Endothelial cell of umbilical vein (primary cell): ENCODE data around the gene PRPS1. TPM values are rescaled to one million over a fixed set of nuclear protein-coding genes. Genes with fewer than 3 reads are reported as not detected.
"Not testable (repeated sequence)": the region's sequence is repeated elsewhere in the genome, so short reads cannot be mapped to it uniquely, and the experiment has no call there.

Experiments used
- BruUV-seq: library from RNA; stranded (reverse); fragments of 400-500 nt; replicated peaks from 2 replicates; lab custom pipeline; 2021; lab: Mats Ljungman, UMichigan
- CTCF ChIA-PET: fragments of 300-600, 350-600 bp; sonication (Branson Sonifier 250); formaldehyde crosslinking; loops from one replicate; lab custom pipeline; 2021; ENCODE audit warnings: antibody characterized with exemption, inconsistent platforms; lab: Charles Lee
- POLR2A ChIA-PET: fragments of 300-600, 350-600 bp; sonication (Branson Sonifier 250); formaldehyde crosslinking; loops from one replicate; lab custom pipeline; 2021; ENCODE audit warnings: antibody characterized with exemption, inconsistent platforms; lab: Charles Lee
- DNase-seq: peaks from one replicate; pipeline ENCODE4 v3.0.0-alpha.2; 2011; ENCODE audit warnings: low read depth, low spot score
- FAIRE-seq: peaks from 2 replicates; lab custom pipeline; 2011; peaks lifted over from hg19 to GRCh38; lab: Jason Lieb, UNC
- H2AFZ ChIP-seq: 2 replicates; pipeline ENCODE4 v1.6.0; 2012; ENCODE audit warnings: low read depth, low read length, control low read depth, inconsistent platforms
- H3K27ac ChIP-seq: 2 replicates; pipeline ENCODE4 v1.5.1; 2011; ENCODE audit warnings: low read depth, mild to moderate bottlenecking, control low read depth, low read length, moderate library complexity; ENCODE audit not compliant: insufficient read depth
- H3K27me3 ChIP-seq, 2 experiments: 2 replicates each; pipeline versions ENCODE4 v1.6.0 to v1.6.1; 2011; ENCODE audit warnings: low read length in 2 of 2, mixed read lengths in 1 of 2; ENCODE audit not compliant: control insufficient read depth in 2 of 2, insufficient read depth in 2 of 2
- H3K36me3 ChIP-seq, 2 experiments: 2 replicates in 1 of 2; 3 replicates in 1 of 2; pipeline ENCODE4 v1.5.1; 2011; ENCODE audit warnings: low read length in 2 of 2, mild to moderate bottlenecking in 1 of 2, moderate library complexity in 1 of 2; ENCODE audit not compliant: control insufficient read depth in 2 of 2, insufficient read depth in 2 of 2; ENCODE audit errors: extremely low read depth in 1 of 2
- H3K4me1 ChIP-seq: 3 replicates; pipeline ENCODE4 v1.5.1; 2011; ENCODE audit warnings: mild to moderate bottlenecking, low read length; ENCODE audit not compliant: control insufficient read depth, insufficient read depth; ENCODE audit errors: extremely low read depth
- H3K4me2 ChIP-seq: 2 replicates; pipeline ENCODE4 v1.6.1; 2011; ENCODE audit warnings: low read length, control low read depth, mixed read lengths; ENCODE audit not compliant: insufficient read depth
- H3K4me3 ChIP-seq, 3 experiments: fragments of 200-600 bp in 1 of 3; sonication (generic), shearing (Covaris generic) in 1 of 3; replicated peaks in 1 of 3; 2 replicates each; pipeline ENCODE4 v1.5.1; 2011 to 2016; ENCODE audit warnings: control low read depth in 3 of 3, low read length in 3 of 3, mild to moderate bottlenecking in 2 of 3, inconsistent platforms in 1 of 3, low read depth in 1 of 3, moderate library complexity in 1 of 3; ENCODE audit not compliant: insufficient read depth in 1 of 3
- H3K79me2 ChIP-seq: 2 replicates; pipeline ENCODE4 v1.6.0; 2012; ENCODE audit warnings: low read length, inconsistent platforms; ENCODE audit not compliant: control insufficient read depth, insufficient read depth
- H3K9ac ChIP-seq: replicated peaks from 2 replicates; pipeline ENCODE3; 2011; ENCODE audit warnings: low read length, control low read depth; ENCODE audit not compliant: insufficient read depth; ENCODE audit errors: extremely low read depth
- H3K9me1 ChIP-seq: replicated peaks from 3 replicates; pipeline ENCODE4 v1.6.0; 2011; ENCODE audit warnings: mild to moderate bottlenecking, low read length; ENCODE audit not compliant: control insufficient read depth, insufficient read depth; ENCODE audit errors: extremely low read depth
- H3K9me3 ChIP-seq: replicated peaks from 2 replicates; pipeline ENCODE4 v1.5.1; 2012; ENCODE audit warnings: low read length, inconsistent platforms; ENCODE audit not compliant: control insufficient read depth, insufficient read depth
- H4K20me1 ChIP-seq: replicated peaks from 2 replicates; pipeline ENCODE3; 2011; ENCODE audit warnings: mild to moderate bottlenecking, low read length; ENCODE audit not compliant: control insufficient read depth, insufficient read depth; ENCODE audit errors: extremely low read depth
- EZH2 ChIP-seq: IDR thresholded peaks from 2 replicates; pipeline ENCODE4 v1.6.1; 2012; ENCODE audit warnings: borderline replicate concordance, low read depth, mild to moderate bottlenecking, moderate library complexity, low read length, inconsistent platforms; ENCODE audit not compliant: severe bottlenecking
- FOS ChIP-seq: IDR thresholded peaks from 2 replicates; pipeline ENCODE4 v1.6.1; 2011; ENCODE audit warnings: mild to moderate bottlenecking, low read length, moderate library complexity, borderline replicate concordance; ENCODE audit not compliant: insufficient read depth
- GATA2 ChIP-seq: IDR thresholded peaks from 2 replicates; pipeline ENCODE4 v1.7.0; 2011; ENCODE audit warnings: low read depth, mild to moderate bottlenecking, moderate library complexity, mixed read lengths, low read length; ENCODE audit not compliant: insufficient read length, insufficient read depth
- JUN ChIP-seq: IDR thresholded peaks from 2 replicates; pipeline ENCODE4 v1.6.1; 2011; ENCODE audit warnings: borderline replicate concordance, low read depth; ENCODE audit not compliant: insufficient read length, insufficient read depth
- MYC ChIP-seq: IDR thresholded peaks from one replicate; pipeline ENCODE4 v1.6.1; 2011; ENCODE audit warnings: mild to moderate bottlenecking, low read depth, low read length
- POLR2A ChIP-seq: IDR thresholded peaks from 2 replicates; pipeline ENCODE4 v1.6.1; 2012; ENCODE audit warnings: low read depth, mild to moderate bottlenecking, control low read depth, low read length
- POLR2AphosphoS5 ChIP-seq: IDR thresholded peaks from 2 replicates; pipeline ENCODE4 v1.6.1; 2012; ENCODE audit warnings: low read depth, mild to moderate bottlenecking, control low read depth, low read length, moderate library complexity; ENCODE audit not compliant: insufficient read depth
- dilution Hi-C: fragments of 300-500 bp; cut with MboI; formaldehyde crosslinking; loops from one replicate; pipeline ENCODE4 v1.15.0; 2019; ENCODE audit warnings: low sequenced_read_pairs; ENCODE audit not compliant: extremely low pct_ligation_motif_present
- intact Hi-C: fragments of 100-400 bp; cut with micrococcal nuclease; formaldehyde crosslinking; loops from one replicate; pipeline ENCODE4 v1.10.0; 2022
- polyA plus RNA-seq, 4 experiments: library from polyadenylated mRNA; depleted of rRNA in 3 of 4; stranded (reverse) in 3 of 4; unstranded in 1 of 4; fragments of >200 nt; gene quantifications; 2 replicates each; pipeline versions ENCODE4 v1.2.1 to v1.2.3, GENCODE V29; 2011 to 2012; ENCODE audit warnings: missing spikeins in 1 of 4
- total RNA-seq: library from RNA; stranded (reverse); gene quantifications from 2 replicates; pipeline ENCODE4 v1.2.3, GENCODE V29; 2021
- TF ChIP-seq, protein P1 (sequence below): IDR thresholded peaks from 2 replicates; pipeline ENCODE4 v1.6.1; 2011; ENCODE audit not compliant: insufficient read depth, insufficient read length
- TF ChIP-seq, protein P2 (sequence below), 2 donors: IDR thresholded peaks; 1 replicate in 1 of 2; 2 replicates in 1 of 2; pipeline ENCODE4 v1.5.1; 2011; ENCODE audit warnings: low read length in 2 of 2, mild to moderate bottlenecking in 2 of 2, moderate library complexity in 2 of 2, control low read depth in 1 of 2, inconsistent platforms in 1 of 2, low read depth in 1 of 2; ENCODE audit not compliant: insufficient read depth in 1 of 2; ENCODE audit errors: extremely low read depth in 1 of 2

PRPS1 gene
- total and polyA plus RNA-seq, 2 donors (not counting 3 experiments of a cell fraction or from before 2014, with no cell fraction given): 30.9 to 36.8 TPM

DNA sequence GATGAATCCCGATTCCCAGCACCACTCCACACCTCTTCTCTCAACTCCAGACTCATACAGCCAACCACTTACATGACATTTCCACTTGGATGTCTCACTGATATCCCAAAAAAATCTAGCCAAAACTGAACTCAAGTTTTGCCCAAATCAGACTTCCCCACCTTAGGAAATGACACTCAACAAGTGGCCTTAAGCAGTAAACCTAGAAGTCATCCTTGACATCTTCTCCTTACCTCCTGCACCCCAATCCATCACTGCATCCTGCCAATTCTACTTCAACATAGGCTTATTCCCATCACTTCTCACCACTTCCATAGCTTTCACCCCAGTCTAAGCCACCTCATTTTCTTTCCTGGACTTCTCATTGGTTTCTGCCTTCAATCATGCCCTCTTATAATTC lies 39.1 kb downstream of the PRPS1 start:
- BruUV-seq: no TSS peak
- dilution Hi-C loops: no loop called here
- no peaks in the 10 kb centered on the region for H3K36me3 ChIP-seq
- no peaks in the 10 kb centered on the region for H3K27me3 ChIP-seq
- no peaks in the 10 kb centered on the region for H3K4me1 ChIP-seq
- no peaks in the 10 kb centered on the region for H3K9me3 ChIP-seq
- CTCF ChIA-PET: interaction anchor here (4.6 kb wide), 1 partner anchor 109 kb away, joined by 46 read pairs; the partner anchor contains the start of genes NCBP2L and TSC22D3
- TF ChIP-seq JUN (no peak), POLR2A (no peak), POLR2AphosphoS5 (no peak), MYC (no peak), EZH2 (no peak), FOS (no peak), GATA2 (no peak)
- TF ChIP-seq, protein P1, sequence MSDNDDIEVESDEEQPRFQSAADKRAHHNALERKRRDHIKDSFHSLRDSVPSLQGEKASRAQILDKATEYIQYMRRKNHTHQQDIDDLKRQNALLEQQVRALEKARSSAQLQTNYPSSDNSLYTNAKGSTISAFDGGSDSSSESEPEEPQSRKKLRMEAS: no peak
- TF ChIP-seq, protein P2, sequence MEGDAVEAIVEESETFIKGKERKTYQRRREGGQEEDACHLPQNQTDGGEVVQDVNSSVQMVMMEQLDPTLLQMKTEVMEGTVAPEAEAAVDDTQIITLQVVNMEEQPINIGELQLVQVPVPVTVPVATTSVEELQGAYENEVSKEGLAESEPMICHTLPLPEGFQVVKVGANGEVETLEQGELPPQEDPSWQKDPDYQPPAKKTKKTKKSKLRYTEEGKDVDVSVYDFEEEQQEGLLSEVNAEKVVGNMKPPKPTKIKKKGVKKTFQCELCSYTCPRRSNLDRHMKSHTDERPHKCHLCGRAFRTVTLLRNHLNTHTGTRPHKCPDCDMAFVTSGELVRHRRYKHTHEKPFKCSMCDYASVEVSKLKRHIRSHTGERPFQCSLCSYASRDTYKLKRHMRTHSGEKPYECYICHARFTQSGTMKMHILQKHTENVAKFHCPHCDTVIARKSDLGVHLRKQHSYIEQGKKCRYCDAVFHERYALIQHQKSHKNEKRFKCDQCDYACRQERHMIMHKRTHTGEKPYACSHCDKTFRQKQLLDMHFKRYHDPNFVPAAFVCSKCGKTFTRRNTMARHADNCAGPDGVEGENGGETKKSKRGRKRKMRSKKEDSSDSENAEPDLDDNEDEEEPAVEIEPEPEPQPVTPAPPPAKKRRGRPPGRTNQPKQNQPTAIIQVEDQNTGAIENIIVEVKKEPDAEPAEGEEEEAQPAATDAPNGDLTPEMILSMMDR (IDR thresholded peaks at IDR 0.05; ENCODE audit: extremely low read depth in 1 of 2, insufficient read depth in 1 of 2, low read depth in 1 of 2, low read length in 2 of 2): no peak
- intact Hi-C loops: no loop called here
- POLR2A ChIA-PET: no interaction called here
- no peaks in the 10 kb centered on the region for H3K79me2 ChIP-seq
- no peak overlapping the region for H3K9ac ChIP-seq
- no peak overlapping the region for H3K4me2 ChIP-seq
- H2AFZ ChIP-seq: no peak overlapping the region
- H3K27ac ChIP-seq: no peak overlapping the region
- H3K4me3 ChIP-seq: no peak overlapping the region
- no peak for FAIRE-seq
- H3K9me1 ChIP-seq: no peaks in the 10 kb centered on the region
- no peaks in the 10 kb centered on the region for H4K20me1 ChIP-seq
- DNase-seq: no peak

DNA sequence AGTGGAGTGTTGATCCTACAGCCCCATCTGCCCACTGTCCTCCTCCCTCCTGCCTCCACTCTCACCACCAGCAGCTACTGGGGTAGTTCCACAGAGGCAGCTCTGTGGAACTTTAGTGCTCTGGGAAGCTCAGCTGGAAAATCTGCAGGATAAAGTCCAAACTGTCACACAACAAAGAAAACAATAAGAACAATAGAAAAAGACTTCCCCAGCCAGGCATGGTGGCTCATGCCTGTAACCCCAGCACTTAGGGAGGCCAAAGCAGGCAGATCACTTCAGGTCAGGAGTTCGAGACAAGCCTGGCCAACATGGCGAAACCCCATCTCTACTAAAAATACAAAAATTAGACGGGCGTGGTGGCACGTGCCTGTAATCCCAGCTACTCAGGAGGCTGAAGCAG lies 40.4 kb downstream of the PRPS1 start:
- POLR2A ChIA-PET, dilution Hi-C loops, H4K20me1 ChIP-seq, H3K36me3 ChIP-seq, H2AFZ ChIP-seq, H3K4me2 ChIP-seq, DNase-seq, H3K4me3 ChIP-seq, intact Hi-C loops, FAIRE-seq, H3K9me3 ChIP-seq, H3K27me3 ChIP-seq, H3K27ac ChIP-seq, H3K9ac ChIP-seq, BruUV-seq, H3K4me1 ChIP-seq, H3K9me1 ChIP-seq, H3K79me2 ChIP-seq: not testable (repeated sequence)
- CTCF ChIA-PET: interaction anchor here (1.4 to 3.1 kb wide), 3 partner anchors 9 to 107 kb away, joined by 3 to 18 read pairs (median 4); partner anchors contain the start of gene TSC22D3
